Limb (tissue), 2 donors: ENCODE data around the gene CEP41.

Experiments used
- DNase-seq, 2 donors: peaks; one replicate each; pipeline ENCODE4 v3.0.0-alpha.2; 2016; ENCODE audit errors: extremely low spot score in 2 of 2

The CEP41 gene

GRCh38 chr7:130440527-130441365 lies at the start of gene CEP41:
CEP41 (minus strand) TSS chr7:130441016; CDS start chr7:130440966, 50 bp downstream.
- DNase-seq: peak; percentile 96 to 99

- peak; percentile 47 to 70 for DNase-seq
These were observed 49.5 kb upstream of the CEP41 start for GRCh38 chr7:130490311-130490791.

- DNase-seq: peak in 1 of 2 donors; percentile 64
These were observed 48.5 kb upstream of the CEP41 start for GRCh38 chr7:130489140-130489983.

- peak in 1 of 2 donors; percentile 42 for DNase-seq
These were observed 47.8 kb upstream of the CEP41 start for GRCh38 chr7:130488392-130489139.

- DNase-seq: no peak
These were observed 46.2 kb upstream of the CEP41 start for GRCh38 chr7:130486954-130487436.

GRCh38 chr7:130486114-130486953 lies 45.5 kb upstream of the CEP41 start:
- DNase-seq: peak in 1 of 2 donors; percentile 66

GRCh38 chr7:130485734-130486113 lies 44.9 kb upstream of the CEP41 start:
- no peak for DNase-seq

- DNase-seq: no peak
These were observed 42.2 kb upstream of the CEP41 start for GRCh38 chr7:130483031-130483430.

- no peak for DNase-seq
These were observed 41.1 kb upstream of the CEP41 start for GRCh38 chr7:130481898-130482297.

GRCh38 chr7:130479716-130480400 lies 39.0 kb upstream of the CEP41 start:
- DNase-seq: no peak

GRCh38 chr7:130478991-130479390 lies 38.2 kb upstream of the CEP41 start:
- no peak for DNase-seq

- DNase-seq: no peak
These were observed 35.7 kb upstream of the CEP41 start for GRCh38 chr7:130476297-130477150.

- DNase-seq: no peak
These were observed 35.0 kb upstream of the CEP41 start for GRCh38 chr7:130475776-130476175.

- no peak for DNase-seq
These were observed 33.1 kb upstream of the CEP41 start for GRCh38 chr7:130473876-130474275.

GRCh38 chr7:130473289-130473688 lies 32.5 kb upstream of the CEP41 start:
- no peak for DNase-seq

- no peak for DNase-seq
These were observed 31.2 kb upstream of the CEP41 start for GRCh38 chr7:130471974-130472373.

- no peak for DNase-seq
These were observed 27.8 kb upstream of the CEP41 start for GRCh38 chr7:130468612-130469011.

GRCh38 chr7:130463553-130464434 lies 23.0 kb upstream of the CEP41 start:
- no peak for DNase-seq
